GM12891 (cell line): ENCODE data around the gene MBD3.

Source experiments
- DNase-seq: peaks from one replicate; pipeline ENCODE4 v3.0.0; 2011; ENCODE audit warnings: low spot score; ENCODE audit not compliant: insufficient read length
- FAIRE-seq: peaks from 2 replicates; lab custom pipeline; 2011; peaks lifted over from hg19 to GRCh38; lab: Jason Lieb, UNC
- PAX5 ChIP-seq: IDR thresholded peaks from 2 replicates; pipeline ENCODE4 v1.6.1; 2011; ENCODE audit warnings: low read length, moderate library complexity, mild to moderate bottlenecking; ENCODE audit not compliant: insufficient read depth, severe bottlenecking
- POLR2A ChIP-seq: IDR thresholded peaks from 2 replicates; pipeline ENCODE4 v1.6.1; 2011; ENCODE audit warnings: low read depth, low read length, control low read depth
- POLR2AphosphoS5 ChIP-seq: IDR thresholded peaks from 2 replicates; pipeline ENCODE4 v1.6.1; 2011; ENCODE audit warnings: low read depth, low read length, control low read depth
- POU2F2 ChIP-seq: IDR thresholded peaks from 2 replicates; pipeline ENCODE4 v1.6.1; 2011; ENCODE audit warnings: low read depth, mild to moderate bottlenecking, control low read depth, low read length, moderate library complexity
- SPI1 ChIP-seq: IDR thresholded peaks from 2 replicates; pipeline ENCODE4 v1.6.1; 2011; ENCODE audit warnings: low read depth, low read length, control low read depth
- TAF1 ChIP-seq: IDR thresholded peaks from 2 replicates; pipeline ENCODE4 v1.6.1; 2011; ENCODE audit warnings: low read depth, low read length, control low read depth

Gene MBD3

DNA sequence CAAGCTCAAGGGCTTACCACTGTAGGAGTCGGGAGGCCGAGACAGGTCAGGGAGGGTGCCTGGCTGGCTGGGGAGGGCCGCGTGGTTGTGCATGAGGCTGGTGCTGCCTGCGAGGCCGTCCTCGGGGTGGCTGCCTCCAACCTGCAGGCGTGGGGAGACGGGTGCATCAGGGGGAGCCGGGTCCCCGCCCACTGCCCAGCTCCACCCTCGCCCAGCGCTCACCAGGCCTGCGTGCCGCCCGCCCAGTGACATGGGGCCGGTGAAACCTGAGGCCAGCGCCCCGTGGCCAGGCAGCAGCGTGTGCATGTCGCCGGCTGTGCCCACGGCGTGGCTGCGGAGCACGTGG lies 26.4 kb upstream of the MBD3 start:
- DNase-seq: no peak
- FAIRE-seq: no peak
- no peak for TF ChIP-seq POLR2AphosphoS5
- TF ChIP-seq SPI1: no peak
- no peak for TF ChIP-seq PAX5
- no peak for TF ChIP-seq TAF1
- no peak for TF ChIP-seq POU2F2
- no peak for TF ChIP-seq POLR2A

- no peak for TF ChIP-seq TAF1
- no peak for TF ChIP-seq SPI1
- no peak for TF ChIP-seq POLR2A
- no peak for TF ChIP-seq POU2F2
- TF ChIP-seq POLR2AphosphoS5: no peak
- TF ChIP-seq PAX5: no peak
- DNase-seq: peak; percentile 79
- FAIRE-seq: no peak
Measured at GRCh38 chr19:1618157-1619093, 25.8 kb upstream of the MBD3 start.

DNA sequence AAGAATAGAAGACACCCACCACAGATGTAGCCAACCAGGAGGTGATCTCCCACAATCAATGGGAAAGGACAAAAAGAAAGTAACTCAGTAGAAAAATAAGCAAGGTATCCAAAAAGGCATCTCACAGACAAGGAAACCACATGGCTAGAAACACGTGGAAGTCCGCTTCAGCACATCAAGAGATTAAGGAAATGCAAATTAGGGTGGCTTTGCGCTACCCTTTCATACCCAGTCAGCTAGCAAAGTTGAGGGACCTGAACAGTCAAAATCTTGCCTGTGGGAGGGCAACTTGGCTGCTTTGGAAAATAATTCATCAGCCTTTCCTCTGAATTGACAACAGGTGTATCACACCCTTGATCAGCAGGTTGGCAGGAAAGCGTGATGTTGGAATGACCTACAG lies 24.2 kb upstream of the MBD3 start:
- no peak for DNase-seq
- FAIRE-seq: no peak
- TF ChIP-seq POLR2A (no peak), SPI1 (no peak), PAX5 (no peak), POLR2AphosphoS5 (no peak), POU2F2 (no peak), TAF1 (no peak)

DNA sequence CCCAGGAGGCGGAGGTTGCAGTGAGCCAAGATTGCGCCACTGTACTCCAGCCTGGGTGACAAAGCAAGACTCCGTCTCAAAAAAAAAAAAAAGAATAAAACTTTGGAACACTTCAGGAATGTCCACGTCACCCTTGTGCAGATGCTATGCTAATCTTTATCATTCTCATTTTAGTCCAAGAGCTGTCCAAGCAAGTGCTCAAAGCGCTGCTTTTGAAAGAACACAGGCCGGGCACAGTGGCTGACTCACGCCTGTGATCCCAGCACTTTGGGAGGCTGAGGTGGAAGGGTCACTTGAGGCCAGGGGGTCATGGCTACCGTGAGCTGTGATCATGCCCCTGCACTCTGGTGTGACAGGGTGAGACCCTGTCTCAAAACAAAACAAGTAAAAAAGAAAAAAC lies 23.7 kb upstream of the MBD3 start:
- no peak for DNase-seq
- no peak for TF ChIP-seq POLR2A
- TF ChIP-seq POU2F2: no peak
- TF ChIP-seq TAF1: no peak
- TF ChIP-seq POLR2AphosphoS5: no peak
- TF ChIP-seq SPI1: no peak
- TF ChIP-seq PAX5: no peak
- FAIRE-seq: no peak

- no peak for TF ChIP-seq POLR2AphosphoS5
- no peak for TF ChIP-seq SPI1
- TF ChIP-seq POU2F2: no peak
- TF ChIP-seq POLR2A: no peak
- no peak for TF ChIP-seq TAF1
- TF ChIP-seq PAX5: no peak
- FAIRE-seq: no peak
- DNase-seq: no peak
Measured at GRCh38 chr19:1615156-1615765, 22.6 kb upstream of the MBD3 start.

- FAIRE-seq: no peak
- no peak for DNase-seq
- TF ChIP-seq POLR2A: no peak
- no peak for TF ChIP-seq TAF1
- TF ChIP-seq SPI1: no peak
- no peak for TF ChIP-seq POLR2AphosphoS5
- TF ChIP-seq POU2F2: no peak
- TF ChIP-seq PAX5: no peak
Measured at GRCh38 chr19:1613808-1614570, 21.3 kb upstream of the MBD3 start.

DNA sequence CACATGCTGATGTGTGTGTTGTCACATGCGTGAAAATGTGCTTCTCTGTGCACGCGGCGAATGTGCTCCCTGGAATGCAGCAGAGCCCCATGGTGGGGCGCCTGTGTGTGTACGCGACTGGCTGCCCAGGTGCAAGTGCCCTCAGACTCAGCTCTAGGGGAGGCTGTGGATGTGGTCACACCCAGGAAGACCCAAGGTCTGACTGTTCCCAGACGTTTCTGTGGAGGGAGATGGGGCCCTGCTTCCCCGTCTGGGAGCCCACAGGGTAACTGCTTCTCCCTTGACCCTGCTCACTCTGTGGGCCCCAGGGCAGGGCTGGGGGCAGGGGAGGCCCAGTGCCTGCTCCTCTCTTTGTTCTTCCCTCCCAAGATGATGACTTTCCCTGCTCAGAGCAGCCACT lies 20.5 kb upstream of the MBD3 start:
- TF ChIP-seq POU2F2: no peak
- no peak for TF ChIP-seq PAX5
- no peak for TF ChIP-seq POLR2A
- no peak for TF ChIP-seq POLR2AphosphoS5
- no peak for TF ChIP-seq TAF1
- no peak for TF ChIP-seq SPI1
- no peak for FAIRE-seq

DNA sequence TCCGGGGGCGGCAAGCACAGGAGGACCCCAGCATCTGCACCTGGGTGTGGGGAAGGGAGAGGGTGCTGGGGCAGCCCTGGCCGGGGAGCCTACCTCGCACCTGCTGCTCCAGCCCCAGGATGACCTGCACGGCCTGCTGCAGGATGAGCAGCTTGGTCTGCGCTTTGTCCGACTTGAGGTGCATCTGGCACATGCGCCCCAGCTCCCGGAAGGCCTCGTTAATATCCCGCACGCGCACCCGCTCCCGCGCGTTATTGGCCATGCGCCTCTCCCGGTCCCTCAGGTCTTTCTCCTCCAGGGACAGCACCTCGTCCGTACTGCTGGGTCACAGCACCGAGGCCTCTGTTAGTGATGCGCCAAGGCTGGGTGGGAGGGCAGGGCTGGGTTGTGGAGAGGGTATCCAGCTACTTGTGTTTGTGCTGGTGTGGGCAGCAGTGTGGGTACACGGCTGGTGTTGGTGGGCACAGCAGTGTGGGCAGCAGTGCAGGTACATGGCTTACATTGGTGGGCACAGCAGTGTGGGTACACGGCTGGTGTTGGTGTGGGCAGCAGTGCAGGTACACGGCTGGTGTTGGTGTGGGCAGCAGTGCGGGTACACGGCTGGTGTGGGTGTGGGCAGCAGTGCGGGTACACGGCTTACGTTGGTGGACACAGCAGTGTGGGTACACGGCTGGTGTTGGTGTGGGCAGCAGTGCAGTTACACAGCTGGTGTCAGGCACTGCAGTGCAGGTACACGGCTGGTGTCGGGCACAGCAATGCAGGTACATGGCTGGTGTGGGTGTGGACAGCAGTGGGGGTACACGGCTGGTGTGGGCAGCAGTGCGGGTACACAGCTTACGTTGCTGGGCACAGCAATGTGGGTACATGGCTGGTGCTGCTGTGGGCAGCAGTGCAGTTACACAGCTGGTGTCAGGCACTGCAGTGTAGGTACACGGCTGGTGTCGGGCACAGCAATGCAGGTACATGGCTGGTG lies 19.7 kb upstream of the MBD3 start:
- DNase-seq (no peak), FAIRE-seq (peak; percentile 83)
- TF ChIP-seq POLR2AphosphoS5 (no peak), POLR2A (no peak), TAF1 (no peak), PAX5 (no peak), POU2F2 (no peak), SPI1 (no peak)

More for the DNA sequence above, 20.5 kb upstream of the MBD3 start:
- DNase-seq: no peak
